H1 (cell line): ENCODE results near the gene CBR3. TPM values are rescaled to one million over a fixed set of nuclear protein-coding genes. Genes with fewer than 3 reads are reported as not detected.

ENCODE experiments used
- CTCF ChIA-PET: fragments of 300-600 bp; sonication (Branson Sonifier 250); formaldehyde crosslinking; loops from one replicate; lab custom pipeline; 2021; ENCODE audit not compliant: partially characterized antibody; lab: Charles Lee
- POLR2A ChIA-PET: fragments of 300-600 bp; sonication (Branson Sonifier 250); formaldehyde crosslinking; loops from one replicate; lab custom pipeline; 2021; ENCODE audit warnings: inconsistent platforms; ENCODE audit not compliant: partially characterized antibody; lab: Charles Lee
- DNase-seq, 2 experiments: peaks; one replicate each; pipeline versions ENCODE4 v3.0.0 to v3.0.0-alpha.2; 2010 to 2022; ENCODE audit warnings: low spot score in 2 of 2, low read depth in 1 of 2, mixed read lengths in 1 of 2
- FAIRE-seq: peaks from 2 replicates; lab custom pipeline; 2011; peaks lifted over from hg19 to GRCh38; lab: Jason Lieb, UNC
- H2AFZ ChIP-seq: 2 replicates; pipeline ENCODE4 v1.8.1; 2012; ENCODE audit warnings: low read length, inconsistent platforms
- H2AK5ac ChIP-seq: 2 replicates; pipeline ENCODE4 v1.6.1; 2013; ENCODE audit warnings: low read depth, low read length
- H2BK120ac ChIP-seq: replicated peaks from 2 replicates; pipeline ENCODE3; 2013; ENCODE audit warnings: low read depth, low read length, inconsistent platforms
- H2BK12ac ChIP-seq: 2 replicates; pipeline ENCODE4 v1.6.1; 2013; ENCODE audit warnings: low read depth, low read length
- H2BK15ac ChIP-seq: 2 replicates; pipeline ENCODE4 v1.6.1; 2013; ENCODE audit warnings: low read length
- H2BK20ac ChIP-seq: 2 replicates; pipeline ENCODE4 v1.6.1; 2013; ENCODE audit warnings: low read length
- H2BK5ac ChIP-seq: 2 replicates; pipeline ENCODE4 v1.6.1; 2013; ENCODE audit warnings: low read depth, low read length
- H3K14ac ChIP-seq: 2 replicates; pipeline ENCODE4 v1.6.1; 2013; ENCODE audit warnings: inconsistent platforms; ENCODE audit not compliant: insufficient read length
- H3K18ac ChIP-seq: 2 replicates; pipeline ENCODE4 v1.6.1; 2013; ENCODE audit warnings: low read length; ENCODE audit errors: extremely low read depth
- H3K23ac ChIP-seq: 2 replicates; pipeline ENCODE4 v1.6.1; 2013; ENCODE audit warnings: inconsistent platforms; ENCODE audit not compliant: insufficient read length
- H3K23me2 ChIP-seq: 2 replicates; pipeline ENCODE4 v1.6.1; 2013; ENCODE audit warnings: low read depth, low read length
- H3K27ac ChIP-seq: 2 replicates; pipeline ENCODE4 v1.6.1; 2011; ENCODE audit warnings: low read depth, low read length, inconsistent platforms
- H3K27me3 ChIP-seq, 4 experiments: replicated peaks in 1 of 4; 1 replicate in 1 of 4; 2 replicates in 3 of 4; pipeline versions ENCODE4 v1.6.1 to v1.8.1; 2011 to 2013; ENCODE audit warnings: low read length in 3 of 4, mild to moderate bottlenecking in 3 of 4, inconsistent platforms in 2 of 4, mixed read lengths in 2 of 4, moderate library complexity in 1 of 4; ENCODE audit not compliant: control insufficient read depth in 3 of 4, insufficient read depth in 3 of 4; ENCODE audit errors: extremely low read depth in 1 of 4
- H3K36me3 ChIP-seq, 4 experiments: 2 replicates each; pipeline versions ENCODE4 v1.6.1 to v1.8.1; 2011 to 2013; ENCODE audit warnings: mild to moderate bottlenecking in 4 of 4, low read length in 3 of 4, moderate library complexity in 2 of 4, control low read depth in 1 of 4, inconsistent platforms in 1 of 4; ENCODE audit not compliant: insufficient read depth in 4 of 4, control insufficient read depth in 2 of 4
- H3K4ac ChIP-seq: replicated peaks from 2 replicates; pipeline ENCODE3; 2013; ENCODE audit warnings: low read length, low read depth, mixed read lengths, inconsistent platforms; ENCODE audit not compliant: insufficient read length
- H3K4me1 ChIP-seq, 4 experiments: replicated peaks in 1 of 4; 1 replicate in 1 of 4; 2 replicates in 3 of 4; pipeline versions ENCODE4 v1.6.1 to v1.8.1; 2011 to 2013; ENCODE audit warnings: low read length in 3 of 4, inconsistent platforms in 2 of 4, mixed read lengths in 1 of 4; ENCODE audit not compliant: insufficient read depth in 4 of 4, control insufficient read depth in 3 of 4
- H3K4me2 ChIP-seq, 2 experiments: 2 replicates each; pipeline versions ENCODE4 v1.6.1 to v1.8.1; 2011 to 2013; ENCODE audit warnings: low read depth in 2 of 2, low read length in 2 of 2, control low read depth in 1 of 2, inconsistent platforms in 1 of 2, mild to moderate bottlenecking in 1 of 2; ENCODE audit not compliant: insufficient read depth in 1 of 2
- H3K4me3 ChIP-seq, 4 experiments: fragments of 200-600, 300-600 bp in 1 of 4; sonication (generic), shearing (Covaris generic), sonication (Bioruptor Twin) in 1 of 4; 2 replicates each; pipeline versions ENCODE4 v1.5.1 to v1.8.1; 2011 to 2016; ENCODE audit warnings: low read length in 4 of 4, low read depth in 3 of 4, control low read depth in 2 of 4, inconsistent platforms in 2 of 4, mild to moderate bottlenecking in 2 of 4, mixed read lengths in 1 of 4, moderate library complexity in 1 of 4; ENCODE audit not compliant: insufficient read depth in 2 of 4; ENCODE audit errors: extremely low read depth in 1 of 4
- H3K56ac ChIP-seq: replicated peaks from 2 replicates; pipeline ENCODE3; 2013; ENCODE audit warnings: low read depth, mild to moderate bottlenecking, mixed read lengths, low read length, inconsistent platforms; ENCODE audit not compliant: insufficient read length
- H3K79me1 ChIP-seq: 2 replicates; pipeline ENCODE4 v1.6.1; 2013; ENCODE audit warnings: low read depth, low read length, control low read depth
- H3K79me2 ChIP-seq, 2 experiments: 2 replicates each; pipeline versions ENCODE4 v1.6.1 to v1.8.1; 2012 to 2013; ENCODE audit warnings: low read length in 2 of 2, mild to moderate bottlenecking in 2 of 2, inconsistent platforms in 1 of 2; ENCODE audit not compliant: insufficient read depth in 2 of 2, control insufficient read depth in 1 of 2
- H3K9ac ChIP-seq, 4 experiments: replicated peaks in 1 of 4; 1 replicate in 1 of 4; 2 replicates in 3 of 4; pipeline versions ENCODE4 v1.6.1 to v1.8.1; 2011 to 2013; ENCODE audit warnings: low read depth in 3 of 4, low read length in 3 of 4, control low read depth in 2 of 4, mild to moderate bottlenecking in 2 of 4, moderate library complexity in 2 of 4, inconsistent platforms in 1 of 4; ENCODE audit errors: extremely low read depth in 1 of 4
- H3K9me3 ChIP-seq, 2 experiments: 2 replicates each; pipeline versions ENCODE4 v1.6.1 to v1.8.1; 2012 to 2013; ENCODE audit warnings: mild to moderate bottlenecking in 2 of 2, moderate library complexity in 2 of 2, control low read depth in 1 of 2, inconsistent platforms in 1 of 2, low read depth in 1 of 2, low read length in 1 of 2, mixed read lengths in 1 of 2; ENCODE audit not compliant: insufficient read depth in 2 of 2
- H4K20me1 ChIP-seq, 2 experiments: replicated peaks in 1 of 2; 2 replicates each; pipeline versions ENCODE3 to v1.8.1; 2011 to 2013; ENCODE audit warnings: inconsistent platforms in 2 of 2, low read length in 2 of 2, mild to moderate bottlenecking in 1 of 2; ENCODE audit not compliant: insufficient read depth in 2 of 2, control insufficient read depth in 1 of 2
- H4K5ac ChIP-seq: 2 replicates; pipeline ENCODE4 v1.6.1; 2013; ENCODE audit warnings: low read length, low read depth, mixed read lengths, inconsistent platforms; ENCODE audit not compliant: insufficient read length
- H4K8ac ChIP-seq: 2 replicates; pipeline ENCODE4 v1.8.0; 2013; ENCODE audit warnings: mild to moderate bottlenecking, moderate library complexity, low read length, inconsistent platforms; ENCODE audit not compliant: insufficient read depth; ENCODE audit errors: extremely low read depth
- H4K91ac ChIP-seq: replicated peaks from 2 replicates; pipeline ENCODE3; 2013; ENCODE audit warnings: low read length, mixed read lengths, inconsistent platforms; ENCODE audit not compliant: insufficient read length
- EP300 ChIP-seq, 2 experiments: IDR thresholded peaks; 1 replicate in 1 of 2; 2 replicates in 1 of 2; pipeline ENCODE4 v1.6.1; 2011 to 2012; ENCODE audit warnings: low read depth in 2 of 2, low read length in 2 of 2, mild to moderate bottlenecking in 2 of 2, borderline replicate concordance in 1 of 2, inconsistent platforms in 1 of 2, moderate library complexity in 1 of 2
- KDM4A ChIP-seq: IDR thresholded peaks from one replicate; pipeline ENCODE4 v1.7.1; 2012; ENCODE audit warnings: low read depth, mild to moderate bottlenecking, moderate library complexity, low read length, inconsistent platforms; ENCODE audit not compliant: severe bottlenecking
- NANOG ChIP-seq: IDR thresholded peaks from 2 replicates; pipeline ENCODE4 v1.6.1; 2011; ENCODE audit warnings: low read length, low read depth, mild to moderate bottlenecking, inconsistent platforms; ENCODE audit not compliant: insufficient read depth, poor library complexity, severe bottlenecking
- SIN3A ChIP-seq, 2 experiments: IDR thresholded peaks in 1 of 2; conservative IDR thresholded peaks in 1 of 2; 2 replicates each; pipeline ENCODE4 v1.6.1; 2011 to 2012; ENCODE audit warnings: low read length in 2 of 2, improper control_type of control experiment in 1 of 2, low read depth in 1 of 2, mild to moderate bottlenecking in 1 of 2
- YY1 ChIP-seq: IDR thresholded peaks from 2 replicates; pipeline ENCODE4 v1.6.1; 2011; ENCODE audit warnings: low read depth, mild to moderate bottlenecking, low read length
- WGBS, 2 experiments: shearing (Covaris generic) in 1 of 2; methylation state at CpG; one replicate each; pipeline versions ENCODE4 v1.1.6 to v1.1.7; 2013 to 2015; ENCODE audit warnings: low lambda C conversion rate in 2 of 2, mixed read lengths in 2 of 2, inconsistent platforms in 1 of 2, low coverage in 1 of 2, missing lambda C conversion rate in 1 of 2; ENCODE audit not compliant: insufficient replicate concordance in 2 of 2, insufficient coverage in 1 of 2, insufficient read length in 1 of 2; ENCODE audit errors: extremely low coverage in 1 of 2, missing lambda C conversion rate in 1 of 2; 5-methylcytosine and 5-hydroxymethylcytosine counted together
- polyA plus RNA-seq, 7 experiments: library from polyadenylated mRNA; depleted of rRNA in 3 of 7; stranded (reverse) in 5 of 7; unstranded in 2 of 7; fragments of >200 nt in 5 of 7; fragments of 200-250 nt in 2 of 7; gene quantifications; 1 replicate in 5 of 7; 2 replicates in 1 of 7; 4 replicates in 1 of 7; pipeline versions ENCODE4 v1.2.1 to v1.2.3, GENCODE V29; 2011 to 2013; ENCODE audit warnings: missing spikeins in 2 of 7, mixed read lengths in 2 of 7
- total RNA-seq: library from RNA; stranded (reverse); fragmentation: NEBNext Ultra II Directional; extraction: Animal tissue kit (Norgen Biotek cat#: 25700); gene quantifications from 2 replicates; pipeline ENCODE4 v1.2.1, GENCODE V29; 2021

Gene CBR3
- total and polyA plus RNA-seq, 2 of the 8 experiments (the other 6 are each of a cell fraction or from before 2014, with no cell fraction given) = 1.2 to 4.3 TPM

DNA sequence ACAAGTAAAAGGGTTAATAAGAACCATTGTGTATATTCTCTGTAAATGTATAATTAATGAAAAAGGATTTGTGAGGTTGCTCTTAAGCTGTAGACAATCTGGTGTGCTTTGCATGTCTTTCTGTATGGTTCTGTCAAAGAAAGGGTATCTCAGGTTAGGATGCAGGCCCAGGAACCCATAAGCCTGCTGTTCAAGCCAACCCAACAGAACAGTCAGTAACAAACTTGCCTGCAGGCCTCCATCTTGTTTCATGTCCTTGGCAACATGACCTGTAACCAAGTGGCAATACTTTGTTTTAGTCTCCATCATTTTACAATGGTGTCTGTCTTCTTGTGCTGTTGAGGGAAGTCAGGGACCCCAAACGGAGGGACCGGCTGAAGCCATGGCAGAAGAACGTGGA is 35.9 kb upstream of the CBR3 start:
- H3K27ac ChIP-seq = peak overlapping the region; percentile 35; the same call in 1 of the 2 replicates
- H2BK120ac ChIP-seq = peak overlapping the region; percentile 100
- 52% methylated on average over 3 of the region's 3 CpGs; no CpG with 5 or more reads in 1 of the 2 experiments for WGBS, 2 experiments
- H3K23me2 ChIP-seq = no peaks in the 10 kb centered on the region
- H4K5ac ChIP-seq = no peak overlapping the region
- H4K8ac ChIP-seq = no peak overlapping the region
- H3K9ac ChIP-seq = no peak overlapping the region; a peak in 1 of 7 replicates
- H4K20me1 ChIP-seq = no peaks in the 10 kb centered on the region
- H3K4me1 ChIP-seq = peaks cover 10 to 32% (median 17%) of the 10 kb centered on the region in 4 experiments; a peak in 5 of 7 replicates
- peak overlapping the region; percentile 98 for H3K4ac ChIP-seq
- H3K27me3 ChIP-seq = no peaks in the 10 kb centered on the region
- H4K91ac ChIP-seq = peak overlapping the region; percentile 99
- peak overlapping the region; percentile 88 for H2BK20ac ChIP-seq
- no peak for FAIRE-seq
- H3K23ac ChIP-seq = no peak overlapping the region
- ChIA-PET POLR2A (interaction anchor here (0.8 to 1.5 kb wide), 3 partner anchors 11 to 28 kb away, joined by 3 to 5 read pairs (median 3); no protein-coding TSS in a partner anchor), CTCF (interaction anchor here (0.9 to 1.4 kb wide), 2 partner anchors 12 to 40 kb away, joined by 4 to 5 read pairs; no protein-coding TSS in a partner anchor)
- TF ChIP-seq EP300 (IDR thresholded peaks at IDR 0.05; ENCODE audit: borderline replicate concordance in 1 of 2, low read depth in 2 of 2, low read length in 2 of 2) (no peak), KDM4A (no peak), YY1 (peak; percentile 65; the same call in 1 of the 2 replicates), SIN3A (conservative IDR thresholded peaks at IDR 0.05 in 1 of 2, IDR thresholded peaks at IDR 0.05 in 1 of 2; ENCODE audit: low read depth in 1 of 2, low read length in 2 of 2) (no peak), NANOG (no peak)
- no peak overlapping the region for H3K4me2 ChIP-seq
- no peak for DNase-seq
- H3K79me1 ChIP-seq = no peaks in the 10 kb centered on the region
- peak overlapping the region; percentile 86 for H3K18ac ChIP-seq
- no peaks in the 10 kb centered on the region for H3K79me2 ChIP-seq
- H2BK15ac ChIP-seq = no peak overlapping the region
- peak overlapping the region; percentile 98; the same call in 1 of the 2 replicates for H2BK5ac ChIP-seq
- no peak overlapping the region; the same call in 1 of the 2 replicates for H2AK5ac ChIP-seq
- H3K56ac ChIP-seq = peak overlapping the region; percentile 39
- peak overlapping the region; percentile 96 for H2BK12ac ChIP-seq
- H2AFZ ChIP-seq = no peak overlapping the region
- no peak overlapping the region for H3K14ac ChIP-seq
- no peaks in the 10 kb centered on the region for H3K36me3 ChIP-seq
- H3K4me3 ChIP-seq = no peak overlapping the region
- H3K9me3 ChIP-seq = peaks cover 9 to 11% of the 10 kb centered on the region in 2 experiments
